ENCODE results near the gene ALDH1L1.
A peak's percentile ranks its signal among the peaks of the same experiment; 100 is the strongest.

The ALDH1L1 gene

DNA sequence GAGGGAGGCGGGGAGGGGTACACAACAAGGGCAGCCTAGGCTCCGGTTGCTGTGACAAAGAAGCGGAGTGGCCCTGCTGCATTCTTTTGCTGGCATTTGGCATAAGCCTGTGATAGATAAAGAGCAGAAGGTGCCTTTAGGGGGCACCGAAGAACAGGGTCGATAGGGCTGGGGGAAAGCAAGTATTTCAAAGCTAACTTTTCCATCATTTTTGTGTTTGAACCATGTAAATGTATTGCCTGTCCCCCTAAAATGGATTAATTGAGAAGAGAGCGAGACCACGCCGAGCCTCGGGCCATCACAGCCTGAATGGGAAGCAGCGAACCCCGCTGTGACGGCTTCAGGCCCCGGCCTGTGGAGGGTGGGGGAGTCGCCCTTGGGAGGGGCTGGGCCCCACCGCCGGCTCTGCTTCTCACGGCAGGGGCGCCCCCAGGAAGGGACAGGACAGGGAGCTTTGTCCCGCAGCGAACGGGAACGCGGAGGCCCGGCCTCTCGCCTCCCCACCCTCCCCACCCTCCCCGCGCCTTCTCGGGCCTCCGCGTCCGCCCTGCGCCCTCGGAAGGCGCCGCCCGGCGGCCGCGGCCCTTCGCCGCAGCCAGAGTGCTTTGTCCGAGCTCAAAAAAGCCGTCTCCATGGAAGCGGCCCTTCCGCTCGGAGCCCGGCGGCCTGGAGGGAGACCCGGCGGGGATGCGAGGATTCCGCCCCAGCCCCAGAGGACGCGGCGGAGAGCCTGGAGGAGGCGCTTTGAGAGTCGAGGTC is 32.4 kb upstream of the ALDH1L1 start:
- Histone ChIP-seq H4K8ac (ENCODE audit: low read depth, low read length) (peak overlapping the region; percentile 75), H3K14ac (ENCODE audit: low read length) (peak overlapping the region; percentile 53), H2AFZ (ENCODE audit: insufficient read depth, low read length, poor library complexity) (peak overlapping the region; percentile 53), H3K4me3 (ENCODE audit: low read depth, low read length) (peak overlapping the region; percentile 65), H2BK12ac (ENCODE audit: low read length) (peak overlapping the region; percentile 25), H2BK5ac (ENCODE audit: low read depth, low read length, poor library complexity) (no peak overlapping the region), H4K12ac (ENCODE audit: low read depth, low read length) (peak overlapping the region; percentile 48), H3K9me3 (ENCODE audit: insufficient read depth, low read depth, low read length) (peaks cover 5% of the 10 kb centered on the region), H3K4me2 (ENCODE audit: low read length) (peak overlapping the region; percentile 89), H3K18ac (ENCODE audit: low read length) (no peak overlapping the region), H3K36me3 (ENCODE audit: control insufficient read depth in 1 of 2, insufficient read depth in 2 of 2, low read length in 2 of 2) (no peaks in the 10 kb centered on the region), H3K23ac (ENCODE audit: low read length) (no peak overlapping the region), H3K4ac (ENCODE audit: low read depth, low read length) (no peak overlapping the region), H3K9ac (ENCODE audit: low read length) (no peak overlapping the region), H3K27ac (ENCODE audit: low read depth, low read length) (no peak overlapping the region), H2BK120ac (ENCODE audit: insufficient read depth, low read length, poor library complexity) (peak overlapping the region; percentile 28), H3K79me2 (ENCODE audit: control insufficient read depth, insufficient read depth, low read length, poor library complexity) (peaks cover 1% of the 10 kb centered on the region), H4K91ac (ENCODE audit: low read depth, low read length) (peak overlapping the region; percentile 65), H3K27me3 (ENCODE audit: insufficient read depth, low read length) (no peaks in the 10 kb centered on the region), H3K79me1 (ENCODE audit: low read length) (peaks cover 2% of the 10 kb centered on the region), H2AK5ac (ENCODE audit: low read length) (no peak overlapping the region), H3K4me1 (ENCODE audit: control insufficient read depth in 1 of 2, insufficient read depth in 2 of 2, low read length in 2 of 2) (peaks cover 6 to 13% of the 10 kb centered on the region in 2 experiments)
- no CpG with 5 or more reads among the region's 57 CpGs for WGBS (ENCODE audit: extremely low coverage, insufficient coverage, insufficient read length)
- DNase-seq = peak in 1 of 2 donors; percentile 45

DNA sequence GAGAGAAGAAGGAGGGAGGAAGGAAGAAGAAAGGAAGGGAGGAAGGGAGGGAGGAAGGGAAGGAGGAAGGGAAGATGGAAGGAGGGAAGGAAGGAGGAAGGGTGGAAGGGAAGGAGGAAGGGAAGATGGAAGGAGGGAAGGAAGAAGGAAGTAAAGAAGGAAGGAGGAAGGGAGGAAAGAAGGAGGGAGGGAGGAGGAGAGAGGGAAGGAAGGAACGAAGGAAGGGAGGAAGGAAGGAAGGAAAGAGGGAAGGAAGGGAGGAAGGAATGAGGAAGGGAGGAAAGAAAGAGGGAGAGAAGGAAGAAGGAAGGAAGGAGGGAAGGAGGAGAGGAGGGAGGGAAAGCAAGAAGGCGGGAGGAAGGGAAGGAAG is 31.8 kb upstream of the ALDH1L1 start:
- Histone ChIP-seq H3K14ac (ENCODE audit: low read length) (no peak overlapping the region), H3K36me3 (ENCODE audit: control insufficient read depth in 1 of 2, insufficient read depth in 2 of 2, low read length in 2 of 2) (no peaks in the 10 kb centered on the region), H3K18ac (ENCODE audit: low read length) (no peak overlapping the region), H2BK12ac (ENCODE audit: low read length) (no peak overlapping the region), H4K12ac (ENCODE audit: low read depth, low read length) (no peak overlapping the region), H3K4me1 (ENCODE audit: control insufficient read depth in 1 of 2, insufficient read depth in 2 of 2, low read length in 2 of 2) (peaks cover 6 to 13% of the 10 kb centered on the region in 2 experiments), H3K27ac (ENCODE audit: low read depth, low read length) (no peak overlapping the region), H2AK5ac (ENCODE audit: low read length) (no peak overlapping the region), H3K23ac (ENCODE audit: low read length) (no peak overlapping the region), H3K4ac (ENCODE audit: low read depth, low read length) (no peak overlapping the region), H3K9me3 (ENCODE audit: insufficient read depth, low read depth, low read length) (peaks cover 5% of the 10 kb centered on the region), H3K27me3 (ENCODE audit: insufficient read depth, low read length) (no peaks in the 10 kb centered on the region), H2BK120ac (ENCODE audit: insufficient read depth, low read length, poor library complexity) (no peak overlapping the region), H3K4me2 (ENCODE audit: low read length) (peak overlapping the region; percentile 89), H3K9ac (ENCODE audit: low read length) (no peak overlapping the region), H2BK5ac (ENCODE audit: low read depth, low read length, poor library complexity) (no peak overlapping the region), H3K79me2 (ENCODE audit: control insufficient read depth, insufficient read depth, low read length, poor library complexity) (peaks cover 1% of the 10 kb centered on the region), H3K79me1 (ENCODE audit: low read length) (peaks cover 2% of the 10 kb centered on the region), H2AFZ (ENCODE audit: insufficient read depth, low read length, poor library complexity) (no peak overlapping the region), H4K91ac (ENCODE audit: low read depth, low read length) (no peak overlapping the region), H3K4me3 (ENCODE audit: low read depth, low read length) (no peak overlapping the region), H4K8ac (ENCODE audit: low read depth, low read length) (no peak overlapping the region)
- no CpG with 5 or more reads among the region's 2 CpGs for WGBS (ENCODE audit: extremely low coverage, insufficient coverage, insufficient read length)
- DNase-seq = no peak

DNA sequence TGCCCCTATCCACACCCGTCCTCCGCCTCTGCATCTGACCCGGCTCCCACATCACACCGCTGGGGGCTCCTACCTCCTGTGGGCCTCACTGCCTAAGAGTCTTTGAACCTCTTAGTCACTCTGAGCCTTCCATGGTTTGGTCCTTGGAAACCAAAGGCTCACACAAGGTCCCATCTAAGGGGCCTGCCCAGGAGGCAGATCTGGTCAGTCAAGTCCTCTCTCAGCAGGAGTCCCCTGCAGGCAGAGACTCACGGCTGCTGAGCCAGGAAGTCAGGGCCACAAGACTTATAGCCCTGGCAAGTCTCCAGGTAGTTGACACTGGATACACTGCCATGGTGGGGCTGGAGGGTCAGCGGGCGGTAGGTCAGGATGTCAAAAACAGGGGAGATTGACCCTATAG is 31.2 kb upstream of the ALDH1L1 start:
- H3K23ac ChIP-seq (ENCODE audit: low read length) = no peak overlapping the region
- WGBS (ENCODE audit: extremely low coverage, insufficient coverage, insufficient read length) = no CpG with 5 or more reads among the region's 7 CpGs
- H3K79me1 ChIP-seq (ENCODE audit: low read length) = peaks cover 2% of the 10 kb centered on the region
- H2AK5ac ChIP-seq (ENCODE audit: low read length) = no peak overlapping the region
- DNase-seq = peak in 1 of 2 donors; percentile 26
- no peak overlapping the region for H2AFZ ChIP-seq (ENCODE audit: insufficient read depth, low read length, poor library complexity)
- peaks cover 6 to 13% of the 10 kb centered on the region in 2 experiments for H3K4me1 ChIP-seq (ENCODE audit: control insufficient read depth in 1 of 2, insufficient read depth in 2 of 2, low read length in 2 of 2)
- no peak overlapping the region for H2BK12ac ChIP-seq (ENCODE audit: low read length)
- H3K27me3 ChIP-seq (ENCODE audit: insufficient read depth, low read length) = no peaks in the 10 kb centered on the region
- H3K27ac ChIP-seq (ENCODE audit: low read depth, low read length) = no peak overlapping the region
- H3K79me2 ChIP-seq (ENCODE audit: control insufficient read depth, insufficient read depth, low read length, poor library complexity) = peaks cover 1% of the 10 kb centered on the region
- no peaks in the 10 kb centered on the region for H3K36me3 ChIP-seq (ENCODE audit: control insufficient read depth in 1 of 2, insufficient read depth in 2 of 2, low read length in 2 of 2)
- no peak overlapping the region for H4K12ac ChIP-seq (ENCODE audit: low read depth, low read length)
- no peak overlapping the region for H4K91ac ChIP-seq (ENCODE audit: low read depth, low read length)
- H3K4me3 ChIP-seq (ENCODE audit: low read depth, low read length) = no peak overlapping the region
- H3K9ac ChIP-seq (ENCODE audit: low read length) = no peak overlapping the region
- H3K4ac ChIP-seq (ENCODE audit: low read depth, low read length) = no peak overlapping the region
- H3K4me2 ChIP-seq (ENCODE audit: low read length) = no peak overlapping the region
- no peak overlapping the region for H4K8ac ChIP-seq (ENCODE audit: low read depth, low read length)
- H3K9me3 ChIP-seq (ENCODE audit: insufficient read depth, low read depth, low read length) = peaks cover 5% of the 10 kb centered on the region
- H3K18ac ChIP-seq (ENCODE audit: low read length) = no peak overlapping the region
- H2BK5ac ChIP-seq (ENCODE audit: low read depth, low read length, poor library complexity) = no peak overlapping the region
- H3K14ac ChIP-seq (ENCODE audit: low read length) = no peak overlapping the region
- no peak overlapping the region for H2BK120ac ChIP-seq (ENCODE audit: insufficient read depth, low read length, poor library complexity)

DNA sequence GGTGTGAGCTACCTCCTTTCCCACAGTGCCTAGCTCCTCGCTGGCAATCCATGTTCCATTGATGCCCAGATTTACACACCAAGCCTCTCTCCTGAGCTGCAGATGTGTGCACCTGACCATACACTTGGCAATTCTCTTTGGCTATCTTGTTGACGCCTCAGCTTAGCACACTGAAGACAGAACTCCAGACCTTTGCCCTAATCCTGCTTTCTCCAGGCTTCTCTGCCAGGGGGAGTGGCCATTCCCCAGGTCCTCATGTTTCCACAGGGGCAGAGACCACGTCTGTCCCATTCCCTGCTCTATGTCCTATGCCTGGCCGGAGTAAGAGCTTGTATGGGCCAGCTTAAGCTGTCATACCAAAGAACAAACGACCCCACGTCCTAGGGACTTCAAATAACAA is 30.2 kb upstream of the ALDH1L1 start:
- H2BK120ac ChIP-seq (ENCODE audit: insufficient read depth, low read length, poor library complexity) = no peak overlapping the region
- no peak overlapping the region for H4K12ac ChIP-seq (ENCODE audit: low read depth, low read length)
- H3K23ac ChIP-seq (ENCODE audit: low read length) = no peak overlapping the region
- no peak overlapping the region for H2AFZ ChIP-seq (ENCODE audit: insufficient read depth, low read length, poor library complexity)
- H3K18ac ChIP-seq (ENCODE audit: low read length) = no peak overlapping the region
- H3K4me3 ChIP-seq (ENCODE audit: low read depth, low read length) = no peak overlapping the region
- H3K9me3 ChIP-seq (ENCODE audit: insufficient read depth, low read depth, low read length) = peaks cover 5% of the 10 kb centered on the region
- no peak overlapping the region for H2AK5ac ChIP-seq (ENCODE audit: low read length)
- no peak for DNase-seq
- H4K91ac ChIP-seq (ENCODE audit: low read depth, low read length) = no peak overlapping the region
- H3K79me1 ChIP-seq (ENCODE audit: low read length) = peaks cover 2% of the 10 kb centered on the region
- no peaks in the 10 kb centered on the region for H3K36me3 ChIP-seq (ENCODE audit: control insufficient read depth in 1 of 2, insufficient read depth in 2 of 2, low read length in 2 of 2)
- peaks cover 1% of the 10 kb centered on the region for H3K79me2 ChIP-seq (ENCODE audit: control insufficient read depth, insufficient read depth, low read length, poor library complexity)
- no peaks in the 10 kb centered on the region for H3K27me3 ChIP-seq (ENCODE audit: insufficient read depth, low read length)
- H2BK12ac ChIP-seq (ENCODE audit: low read length) = no peak overlapping the region
- H3K4ac ChIP-seq (ENCODE audit: low read depth, low read length) = no peak overlapping the region
- no peak overlapping the region for H4K8ac ChIP-seq (ENCODE audit: low read depth, low read length)
- H3K14ac ChIP-seq (ENCODE audit: low read length) = no peak overlapping the region
- WGBS (ENCODE audit: extremely low coverage, insufficient coverage, insufficient read length) = no CpG with 5 or more reads among the region's 6 CpGs
- H3K4me1 ChIP-seq (ENCODE audit: control insufficient read depth in 1 of 2, insufficient read depth in 2 of 2, low read length in 2 of 2) = peaks cover 6 to 13% of the 10 kb centered on the region in 2 experiments
- H3K4me2 ChIP-seq (ENCODE audit: low read length) = no peak overlapping the region
- H3K27ac ChIP-seq (ENCODE audit: low read depth, low read length) = no peak overlapping the region
- H2BK5ac ChIP-seq (ENCODE audit: low read depth, low read length, poor library complexity) = no peak overlapping the region
- H3K9ac ChIP-seq (ENCODE audit: low read length) = no peak overlapping the region
